GM19395 (cell line): Measurements from ENCODE around the gene RBMS3.
"Not testable (repeated sequence)": the region's sequence is repeated elsewhere in the genome, so short reads cannot be mapped to it uniquely, and the experiment has no call there.

Source experiments
- ATAC-seq: cut with Tn5 transposase; IDR thresholded peaks from one replicate; pipeline ENCODE4 v1.9.1; 2021; ENCODE audit warnings: mild to moderate bottlenecking, moderate library complexity; ENCODE audit not compliant: unreplicated experiment

Gene RBMS3

DNA sequence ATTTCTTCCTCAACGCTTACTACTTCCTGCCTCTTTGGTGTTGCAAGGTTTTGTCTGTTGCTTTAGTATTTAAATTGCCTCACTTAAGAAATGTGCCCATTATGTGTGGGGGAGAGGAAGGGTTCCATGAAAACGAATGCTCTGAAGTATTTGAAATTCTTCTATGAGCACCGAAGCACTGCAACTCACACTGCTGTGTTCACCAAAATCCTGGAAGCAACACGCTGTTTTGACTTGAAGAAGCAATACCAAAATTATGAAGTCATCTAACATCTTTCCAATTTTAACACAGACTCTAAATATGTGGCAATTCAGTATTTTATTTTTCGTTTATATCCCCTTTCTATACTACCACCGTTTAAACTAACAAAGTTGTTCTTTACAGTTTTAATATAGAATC lies 101.5 kb downstream of the RBMS3 start:
- no peak for ATAC-seq

DNA sequence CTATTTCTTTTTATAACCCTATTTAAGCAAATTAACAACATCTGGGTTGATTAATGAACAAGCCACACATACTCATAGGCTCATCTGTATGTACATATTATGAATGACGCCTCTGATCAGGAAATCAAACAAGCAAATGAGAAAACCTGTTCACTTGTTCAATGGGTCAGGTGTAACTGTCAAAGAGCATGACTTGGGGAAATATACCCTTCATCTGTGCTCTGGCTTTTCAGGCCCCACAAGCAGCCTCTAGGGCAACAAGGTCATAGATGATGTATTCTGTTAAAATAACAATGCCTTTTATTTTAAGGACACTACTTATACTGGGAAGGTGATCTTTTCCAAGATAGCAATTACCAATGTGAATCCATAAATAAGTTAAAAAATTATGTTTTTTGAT lies 102.0 kb downstream of the RBMS3 start:
- ATAC-seq, result no peak

DNA sequence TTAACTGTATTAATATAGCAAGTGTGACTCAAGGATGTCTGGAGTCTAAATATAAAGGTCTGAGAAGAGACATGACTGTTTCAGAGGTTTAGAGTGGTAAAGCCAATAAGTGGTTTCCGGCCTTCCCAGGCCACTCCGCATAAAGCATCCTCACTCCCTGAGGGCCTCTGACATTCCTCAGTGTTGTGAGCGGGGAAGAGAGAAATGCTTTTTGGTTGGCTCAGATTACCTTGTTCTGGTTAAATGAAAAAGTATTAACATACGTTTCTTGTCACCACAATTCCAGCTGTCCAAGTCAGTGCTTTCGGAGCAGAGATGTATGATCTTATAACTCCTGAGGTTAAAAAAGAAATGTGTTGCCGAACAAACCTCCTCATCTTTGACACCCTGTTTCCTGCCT lies 103.8 kb downstream of the RBMS3 start:
- no peak for ATAC-seq

DNA sequence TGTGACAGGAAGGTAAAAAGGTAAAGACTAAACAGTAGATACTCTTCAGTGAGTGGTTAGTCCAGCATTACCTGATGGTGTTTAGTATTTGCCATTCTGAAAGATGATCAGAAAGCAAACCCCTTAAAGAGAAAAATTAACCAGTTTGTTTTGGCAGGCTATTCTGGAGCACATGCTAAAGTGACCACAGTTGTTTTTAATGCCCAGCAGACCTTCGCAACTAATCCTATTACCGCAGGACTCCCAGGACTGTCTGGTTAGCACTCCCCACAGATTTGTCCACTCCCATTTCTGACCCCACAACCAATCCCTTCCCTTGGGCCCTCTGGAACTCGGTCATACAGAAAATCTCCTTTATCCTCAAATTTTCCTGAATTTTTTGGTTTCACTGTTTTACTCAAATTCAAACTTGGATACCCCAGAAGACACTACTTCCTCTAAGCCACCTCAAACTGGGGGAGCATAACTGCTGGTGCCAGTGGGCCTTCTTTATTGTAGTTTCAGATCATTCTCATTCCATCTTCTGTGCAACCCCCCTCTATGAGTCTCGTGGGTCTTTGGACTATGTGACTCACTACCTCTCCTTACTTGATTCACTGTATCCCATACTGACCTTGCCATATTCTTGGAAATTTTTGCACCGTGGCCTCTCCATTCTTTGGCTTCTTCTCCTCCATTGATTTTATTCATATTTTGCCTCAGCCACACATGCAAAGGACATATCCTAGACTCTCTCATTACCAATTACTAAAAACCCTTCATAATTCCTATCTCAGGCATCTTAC lies 104.4 kb downstream of the RBMS3 start:
- no peak for ATAC-seq

DNA sequence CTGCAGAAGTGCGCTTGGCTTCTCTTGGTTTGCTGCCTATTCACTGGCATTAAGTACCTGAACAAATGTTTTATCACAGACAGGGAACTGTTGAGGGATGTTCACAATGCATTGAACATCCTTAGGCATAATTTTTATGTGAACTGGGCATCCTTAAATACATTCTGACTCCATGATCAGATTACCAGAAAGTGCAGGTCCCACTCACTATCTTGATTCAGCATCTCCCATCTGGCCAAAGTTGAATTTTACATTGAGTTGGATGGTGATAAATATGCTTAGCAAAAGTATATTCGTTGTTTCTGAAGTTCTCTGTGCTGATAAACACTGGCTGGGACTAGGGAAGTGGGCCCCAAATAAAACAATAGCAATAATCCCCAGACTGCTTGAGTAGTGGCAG lies 108.5 kb downstream of the RBMS3 start:
- no peak for ATAC-seq

DNA sequence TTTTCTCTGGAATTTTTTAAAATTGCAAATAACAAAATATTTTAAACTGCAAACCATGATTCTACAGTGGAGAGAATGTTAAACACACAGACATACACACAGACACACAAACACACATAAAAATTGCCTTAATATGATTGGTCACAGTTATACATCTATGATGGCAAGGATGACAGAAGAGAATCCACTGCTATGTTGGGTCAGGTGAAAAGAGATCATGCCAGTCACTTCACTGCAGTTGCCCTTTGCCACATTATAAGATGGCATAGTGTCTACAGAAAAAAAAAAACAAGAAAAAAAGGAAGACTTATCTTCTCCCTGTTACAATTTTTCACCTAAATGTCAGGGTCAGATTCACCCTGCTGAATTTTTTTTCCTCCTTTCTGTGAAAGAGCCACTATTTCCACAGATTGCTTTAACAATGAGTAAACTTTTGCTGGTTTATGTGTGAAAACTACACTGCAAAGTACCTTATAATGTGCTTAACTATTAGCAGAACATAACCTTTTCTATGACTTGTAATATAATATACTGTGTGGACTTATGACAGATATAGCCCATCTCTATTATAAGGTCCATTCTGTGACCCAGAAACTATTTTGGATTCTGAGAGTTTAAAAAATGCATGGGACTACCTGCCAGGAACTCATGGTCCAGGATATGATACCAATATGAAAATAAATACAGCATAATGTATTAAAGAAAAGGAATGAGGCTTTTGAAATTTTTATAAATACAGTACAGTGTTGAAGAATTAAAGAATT lies 111.9 kb downstream of the RBMS3 start:
- no peak for ATAC-seq

DNA sequence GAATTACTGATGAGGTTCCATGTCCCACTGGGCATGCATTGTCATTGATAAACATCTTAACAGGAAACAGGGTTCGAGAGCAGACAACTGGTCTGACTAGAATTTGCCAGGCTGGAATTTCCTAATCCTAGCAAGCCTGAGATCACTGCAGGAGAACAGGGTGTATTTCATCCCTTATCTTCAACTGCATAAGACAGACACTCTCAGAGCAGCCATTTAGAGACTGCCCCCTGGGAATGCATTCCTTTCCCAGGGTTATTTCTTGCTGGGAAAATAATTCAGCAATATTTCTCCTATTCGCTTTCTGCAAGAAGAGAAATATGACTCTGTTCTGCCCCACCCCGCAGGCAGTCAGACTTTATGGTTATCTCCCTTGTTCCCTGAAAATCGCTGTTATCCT lies 113.1 kb downstream of the RBMS3 start:
- ATAC-seq, result not testable (repeated sequence)

DNA sequence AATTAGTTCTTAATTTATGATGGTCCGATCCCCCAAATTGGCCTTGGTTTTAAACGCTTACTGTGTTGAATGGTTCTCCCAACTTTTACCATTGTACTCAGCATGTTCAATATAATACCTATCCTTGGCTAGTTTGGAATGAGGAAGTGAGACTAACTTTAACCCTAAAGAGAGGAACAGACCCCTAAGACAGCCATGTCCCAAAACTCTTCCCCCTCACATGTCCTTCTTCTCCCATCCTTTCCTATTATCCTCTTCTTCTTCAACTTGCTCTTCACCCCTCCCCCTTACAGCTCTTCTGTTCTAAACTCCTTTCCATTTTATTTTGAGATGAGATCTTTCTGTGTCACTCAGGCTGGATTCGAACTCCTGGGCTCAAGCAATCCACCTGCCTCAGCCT lies 116.5 kb downstream of the RBMS3 start:
- no peak for ATAC-seq

DNA sequence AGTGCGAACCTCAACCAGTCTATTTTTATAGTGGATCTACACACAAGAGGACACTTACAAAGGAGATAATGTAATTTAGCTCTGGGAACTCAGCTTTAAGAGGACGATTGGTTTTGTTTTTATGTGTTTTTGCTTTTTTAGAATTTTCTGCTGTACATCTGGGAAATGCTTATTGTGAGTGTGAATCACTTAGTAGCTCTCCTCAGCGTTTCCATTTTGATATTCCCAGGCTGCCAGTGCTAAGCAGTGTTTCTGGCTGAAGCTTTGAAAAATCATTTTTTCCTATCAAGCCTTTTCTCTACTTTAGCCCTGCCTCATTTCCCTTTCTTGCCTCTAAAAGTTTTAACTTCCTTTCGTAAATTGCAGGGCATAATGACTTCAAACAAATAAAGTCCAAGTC lies 117.9 kb downstream of the RBMS3 start:
- no peak for ATAC-seq

DNA sequence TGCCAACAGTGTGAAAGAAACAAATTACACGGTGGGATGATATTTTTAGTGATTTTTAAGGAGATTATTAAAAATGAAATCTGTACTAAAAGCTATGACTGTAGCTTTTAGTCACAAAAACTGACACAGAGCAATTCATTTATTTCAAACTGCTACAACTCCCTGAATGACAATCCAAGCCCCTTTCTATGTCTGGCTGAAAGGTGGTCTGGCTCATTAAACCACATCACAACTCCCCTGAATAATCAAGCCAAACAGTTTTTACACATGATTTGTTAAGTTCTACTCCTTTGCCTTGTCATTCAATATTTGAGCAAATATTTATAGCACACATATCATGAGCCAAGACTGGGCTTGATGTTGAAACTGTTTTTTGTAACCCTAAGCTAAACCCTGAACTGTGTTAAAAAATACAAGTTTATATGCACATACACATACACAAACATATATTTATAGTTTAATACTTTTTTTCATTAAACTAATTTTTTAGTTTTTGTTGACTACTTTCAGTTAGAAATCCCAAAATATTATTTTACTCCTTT lies 125.5 kb downstream of the RBMS3 start:
- ATAC-seq, result no peak

DNA sequence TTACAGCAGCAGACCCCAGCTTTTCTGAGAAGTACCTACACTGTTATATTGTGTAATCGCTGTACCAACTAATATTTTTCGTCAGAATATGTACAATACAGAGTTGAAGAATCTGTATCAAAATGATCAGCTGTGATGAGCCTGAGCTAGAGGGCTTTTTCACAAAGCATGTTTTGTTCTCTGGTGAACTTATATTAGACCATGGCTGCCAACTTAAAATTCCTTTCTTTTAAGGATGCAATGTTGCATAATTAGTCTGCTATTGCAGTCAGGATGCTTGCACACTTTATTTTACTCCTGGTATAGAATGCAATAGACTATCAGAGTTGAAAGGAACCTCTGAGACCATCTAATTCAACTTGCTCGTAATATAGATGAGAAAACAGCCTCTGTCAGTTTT lies 127.8 kb downstream of the RBMS3 start:
- no peak for ATAC-seq

DNA sequence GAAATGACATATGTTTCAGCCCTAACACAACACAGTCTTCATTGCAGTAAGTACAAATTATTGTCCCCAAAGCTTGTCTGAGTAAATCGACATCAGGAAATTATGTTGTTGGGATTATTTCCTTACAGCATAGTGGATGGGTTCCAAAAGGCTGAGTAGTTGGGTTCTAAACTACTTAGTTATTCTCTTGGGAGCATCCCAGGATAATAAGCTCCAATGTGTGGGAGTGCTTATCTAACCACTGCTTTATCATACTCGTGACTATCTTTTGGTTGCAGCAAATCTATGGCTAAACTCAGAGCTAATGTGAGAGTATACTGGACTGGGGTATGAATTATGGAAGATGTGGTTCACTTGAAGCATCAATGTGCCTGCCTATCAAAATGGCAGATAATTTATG lies 128.5 kb downstream of the RBMS3 start:
- no peak for ATAC-seq

DNA sequence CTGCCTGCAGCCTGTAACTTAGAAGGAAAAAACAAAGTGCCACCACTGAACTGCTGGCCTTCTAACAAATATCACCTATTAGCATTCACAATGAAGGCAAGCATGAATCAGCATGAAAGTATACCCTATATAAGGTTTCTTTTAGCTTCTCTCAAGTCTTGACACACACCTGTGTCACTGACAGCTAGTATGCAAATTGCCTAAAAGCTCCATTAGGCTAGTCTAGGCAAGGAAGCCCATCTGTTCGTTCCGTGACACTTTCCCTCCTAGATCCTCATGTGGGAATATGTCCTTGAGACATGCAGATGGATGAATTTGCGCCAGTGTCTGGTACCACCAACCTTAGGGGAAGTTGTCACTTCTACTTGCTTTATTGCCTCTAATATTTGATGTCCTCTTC lies 129.3 kb downstream of the RBMS3 start:
- no peak for ATAC-seq

DNA sequence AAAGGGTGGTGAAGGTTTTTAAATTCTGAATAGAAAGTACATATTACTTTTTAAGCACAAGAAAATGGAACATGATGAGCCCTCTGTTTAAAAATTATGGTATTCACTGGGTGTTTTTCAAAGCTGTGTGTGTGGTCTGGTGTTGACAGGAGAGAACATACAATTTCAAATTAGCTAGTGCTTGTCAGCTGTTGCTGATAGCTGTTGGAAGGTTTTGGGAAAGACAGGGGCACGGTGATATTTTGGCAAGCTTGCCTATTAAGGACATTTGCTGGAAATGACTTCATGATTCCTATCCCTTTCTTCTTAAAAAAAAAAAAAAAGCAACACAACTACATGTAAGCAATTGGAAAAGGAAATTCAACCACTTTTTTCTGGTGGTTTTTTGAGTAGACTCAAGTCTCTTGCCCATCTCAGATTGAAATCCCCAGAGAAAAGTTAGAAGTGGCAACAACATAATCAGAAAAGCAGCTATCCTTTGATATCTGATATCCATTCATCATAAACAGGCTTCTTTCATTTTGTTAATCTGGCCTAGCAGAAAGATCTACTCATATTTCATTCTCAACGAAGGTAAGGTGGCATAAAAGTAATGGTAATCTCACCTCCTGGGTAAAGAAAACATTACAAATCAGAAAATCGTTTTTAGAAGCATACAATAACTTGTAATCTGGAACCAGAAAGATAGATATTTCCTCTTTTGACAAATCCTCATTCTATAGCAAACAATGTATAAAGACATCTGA lies 130.0 kb downstream of the RBMS3 start:
- ATAC-seq, result no peak

DNA sequence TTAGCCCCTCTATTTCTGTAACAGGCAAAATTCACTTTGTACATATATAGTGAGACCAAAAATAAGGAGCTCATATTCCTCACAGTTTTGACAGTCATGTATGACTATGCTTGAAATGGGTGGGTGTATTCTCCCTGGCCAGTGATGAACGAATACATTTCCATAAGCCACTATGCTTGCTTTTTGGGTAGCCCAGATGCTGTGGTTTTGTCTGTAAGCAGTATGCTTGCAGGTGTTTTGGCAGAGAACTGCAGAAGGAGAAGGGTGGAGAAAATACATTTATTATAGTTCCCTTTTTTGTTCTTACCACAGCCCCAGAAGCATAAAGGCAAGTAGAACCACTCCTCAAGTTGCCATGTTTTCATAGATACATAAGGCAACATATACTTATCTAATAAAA lies 131.2 kb downstream of the RBMS3 start:
- ATAC-seq, result no peak

DNA sequence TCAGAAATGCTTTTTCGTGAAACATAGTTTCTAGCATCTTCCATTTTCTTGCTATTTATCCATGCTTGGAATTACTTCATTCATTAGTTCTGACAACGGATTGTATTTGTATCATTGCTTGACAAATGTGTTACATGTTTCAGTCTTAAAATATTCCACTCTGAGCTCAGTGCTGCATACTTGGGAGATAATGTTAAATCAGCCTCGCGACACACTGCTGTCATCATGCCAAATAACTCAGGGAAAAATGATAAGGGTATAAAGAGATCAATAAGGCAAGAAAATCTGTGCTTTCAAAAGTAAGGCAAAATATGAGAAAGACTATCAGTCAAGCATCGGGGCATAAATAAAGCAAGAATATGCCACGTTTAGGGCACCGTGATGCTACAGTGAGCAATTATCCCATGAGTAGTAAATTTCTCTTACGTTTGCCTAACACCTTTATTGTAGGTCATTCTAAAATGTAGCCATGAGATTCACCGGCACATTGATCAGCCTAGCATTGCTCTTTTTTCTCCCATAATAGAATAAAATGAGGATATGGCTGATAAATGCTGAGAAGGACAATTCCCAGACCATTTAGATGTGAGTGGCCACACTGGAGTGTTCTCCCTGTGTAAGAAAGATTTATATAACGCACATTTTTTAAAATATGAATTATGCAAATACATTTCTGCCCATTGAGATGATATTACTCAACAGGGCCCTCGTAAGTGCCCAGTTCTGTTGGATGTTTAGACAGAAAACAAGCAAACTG lies 133.8 kb downstream of the RBMS3 start:
- no peak for ATAC-seq

DNA sequence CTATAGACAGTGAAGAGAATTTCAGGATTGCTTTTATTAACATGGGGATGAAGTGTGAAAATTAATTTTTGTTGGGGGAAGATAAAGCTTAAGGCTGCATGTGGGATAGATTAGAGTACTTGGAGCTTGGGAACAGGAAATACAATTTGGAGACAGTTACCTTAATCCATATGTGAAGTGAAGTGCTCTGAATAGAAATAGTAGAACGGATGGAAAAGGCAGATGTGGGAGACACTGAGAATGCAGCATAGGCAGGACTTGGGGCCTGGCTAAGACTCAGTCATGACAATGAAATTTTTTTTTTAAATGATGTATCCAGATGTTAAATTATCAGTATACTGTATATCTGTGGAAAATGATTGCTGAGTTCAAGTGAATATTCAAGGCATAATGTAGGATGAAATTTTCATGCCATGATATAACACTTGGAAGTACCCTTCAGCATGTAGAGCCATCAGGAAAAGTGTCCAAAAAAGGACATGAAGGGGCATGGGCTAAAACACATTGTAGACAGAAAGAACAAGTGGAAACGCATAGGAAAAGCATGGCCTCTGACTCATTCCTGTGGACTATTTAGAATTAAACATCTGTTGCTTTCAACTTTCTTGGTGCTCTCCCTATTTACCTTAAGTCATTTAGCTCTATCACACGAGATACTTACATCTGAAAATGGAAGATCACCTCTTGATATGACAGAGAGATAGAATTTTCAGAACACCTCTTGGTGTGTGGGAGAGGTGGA lies 134.8 kb downstream of the RBMS3 start:
- no peak for ATAC-seq

DNA sequence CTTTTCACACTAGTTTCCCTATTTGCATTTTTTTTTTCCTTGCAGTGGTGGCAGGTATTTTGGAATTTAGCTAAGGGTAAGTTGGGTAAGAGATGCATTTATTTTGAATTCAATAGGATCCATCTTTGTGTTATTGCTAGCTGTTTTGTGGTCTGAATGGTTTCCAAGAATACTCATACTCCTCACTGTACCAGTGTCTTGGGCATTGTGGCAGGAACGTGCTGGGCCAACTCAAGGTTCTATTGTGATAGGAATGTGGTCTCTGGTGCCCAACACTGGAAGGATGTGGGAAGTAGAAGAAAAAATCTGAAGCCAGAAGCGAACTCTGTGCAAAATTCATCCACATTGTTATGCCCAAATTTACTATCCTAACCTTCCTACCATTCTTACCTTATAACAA lies 135.6 kb downstream of the RBMS3 start:
- ATAC-seq, result no peak

DNA sequence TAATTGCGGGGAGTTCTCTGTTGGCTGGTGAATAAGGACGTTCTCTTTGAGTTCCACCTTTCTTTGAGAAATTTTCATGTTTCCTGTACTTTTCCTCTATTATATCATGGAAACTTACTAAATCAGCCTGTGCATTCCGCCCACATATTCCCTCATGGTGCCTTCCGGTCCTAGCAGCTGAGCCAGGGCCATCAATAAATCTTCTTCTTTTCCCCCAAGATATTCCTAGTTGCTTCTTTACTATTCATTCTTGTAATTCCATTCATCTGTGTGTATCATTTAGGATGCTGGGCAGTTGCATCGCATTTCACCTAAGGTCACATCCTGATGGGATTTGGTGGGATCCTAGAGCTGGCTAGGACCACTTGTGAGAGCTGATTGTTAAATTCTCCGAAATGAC lies 139.2 kb downstream of the RBMS3 start:
- ATAC-seq, result no peak
